ENCODE results near the gene FANK1. TPM values are rescaled to one million over a fixed set of nuclear protein-coding genes. Genes with fewer than 3 reads are reported as not detected.
"Not testable (repeated sequence)": the region's sequence is repeated elsewhere in the genome, so short reads cannot be mapped to it uniquely, and the experiment has no call there.

Gene FANK1
- polyA plus RNA-seq, 3 donors = 0.20 TPM; not detected in 2

DNA sequence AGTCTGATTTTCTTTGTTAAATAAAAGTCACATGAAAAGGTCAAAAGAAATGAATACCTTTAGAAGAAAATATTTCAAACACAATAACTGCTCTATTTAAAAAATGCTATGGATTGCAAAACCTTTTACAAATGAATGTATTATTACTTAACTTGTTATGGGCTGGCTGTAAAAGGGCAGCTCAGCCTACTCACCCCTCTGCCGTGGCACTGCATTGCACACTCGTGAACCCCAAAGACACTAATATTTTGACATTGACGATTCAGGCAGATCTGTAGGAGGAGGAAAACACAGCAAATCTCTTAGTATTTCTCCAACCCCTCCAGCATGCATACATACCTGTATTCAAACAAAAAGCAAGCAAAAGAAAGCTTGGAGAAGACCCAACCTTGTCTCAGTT is 149.5 kb downstream of the FANK1 start:
- intact Hi-C loops (cut with micrococcal nuclease) = loop anchor here in 1 of 2 donors (10.0 kb wide), 1 partner anchor 151 kb away; the partner anchor contains the start of gene FANK1
- Mint-ChIP-seq H3K27ac (peak overlapping the region in 1 of 7 donors; percentile 11), H3K36me3 (no peaks in the 10 kb centered on the region), H3K4me3 (no peak overlapping the region), H3K9me3 (peaks cover 0 to 3% (median 0%) of the 10 kb centered on the region in 7 donors), H3K27me3 (ENCODE audit: low read depth in 3 of 3) (peaks cover 0 to 7% (median 6%) of the 10 kb centered on the region in 3 donors), H3K4me1 (peaks cover 24% of the 10 kb centered on the region)
- peaks cover 0 to under 1% of the 10 kb centered on the region in 2 donors for H3K27me3 ChIP-seq (ENCODE audit: control insufficient read depth in 2 of 2, insufficient read depth in 2 of 2, low read length in 2 of 2)
- no peaks in the 10 kb centered on the region for H3K79me2 ChIP-seq (ENCODE audit: insufficient read depth, low read length)
- no peak overlapping the region for H3K4me3 ChIP-seq (replicated peaks in 1 of 3; ENCODE audit: low read depth in 2 of 3, low read length in 3 of 3)
- DNase-seq = no peak
- no peak overlapping the region for H3K9ac ChIP-seq (ENCODE audit: insufficient read depth, low read length, poor library complexity, severe bottlenecking)
- H3K4me1 ChIP-seq (ENCODE audit: control insufficient read depth in 1 of 2, insufficient read depth in 2 of 2, low read length in 2 of 2) = peaks cover 15 to 20% of the 10 kb centered on the region in 2 donors
- TF ChIP-seq, protein P1, sequence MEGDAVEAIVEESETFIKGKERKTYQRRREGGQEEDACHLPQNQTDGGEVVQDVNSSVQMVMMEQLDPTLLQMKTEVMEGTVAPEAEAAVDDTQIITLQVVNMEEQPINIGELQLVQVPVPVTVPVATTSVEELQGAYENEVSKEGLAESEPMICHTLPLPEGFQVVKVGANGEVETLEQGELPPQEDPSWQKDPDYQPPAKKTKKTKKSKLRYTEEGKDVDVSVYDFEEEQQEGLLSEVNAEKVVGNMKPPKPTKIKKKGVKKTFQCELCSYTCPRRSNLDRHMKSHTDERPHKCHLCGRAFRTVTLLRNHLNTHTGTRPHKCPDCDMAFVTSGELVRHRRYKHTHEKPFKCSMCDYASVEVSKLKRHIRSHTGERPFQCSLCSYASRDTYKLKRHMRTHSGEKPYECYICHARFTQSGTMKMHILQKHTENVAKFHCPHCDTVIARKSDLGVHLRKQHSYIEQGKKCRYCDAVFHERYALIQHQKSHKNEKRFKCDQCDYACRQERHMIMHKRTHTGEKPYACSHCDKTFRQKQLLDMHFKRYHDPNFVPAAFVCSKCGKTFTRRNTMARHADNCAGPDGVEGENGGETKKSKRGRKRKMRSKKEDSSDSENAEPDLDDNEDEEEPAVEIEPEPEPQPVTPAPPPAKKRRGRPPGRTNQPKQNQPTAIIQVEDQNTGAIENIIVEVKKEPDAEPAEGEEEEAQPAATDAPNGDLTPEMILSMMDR (IDR thresholded peaks at IDR 0.05) = no peak
- H3K4me2 ChIP-seq (replicated peaks; ENCODE audit: extremely low read depth, low read length, poor library complexity, severe bottlenecking) = no peak overlapping the region
- H2AFZ ChIP-seq (ENCODE audit: insufficient read depth, low read depth, low read length, poor library complexity, severe bottlenecking) = no peak overlapping the region
- no peak overlapping the region for H3K27ac ChIP-seq (ENCODE audit: low read depth in 1 of 2, low read length in 2 of 2)
- no CpG with 5 or more reads among the region's 3 CpGs for WGBS (ENCODE audit: insufficient coverage)
- no peaks in the 10 kb centered on the region for H4K20me1 ChIP-seq (ENCODE audit: insufficient read depth, low read length)
- no peaks in the 10 kb centered on the region for H3K36me3 ChIP-seq (replicated peaks in 1 of 2; ENCODE audit: control insufficient read depth in 1 of 2, insufficient read depth in 2 of 2, low read length in 2 of 2)
- no peaks in the 10 kb centered on the region for H3K9me3 ChIP-seq (replicated peaks in 1 of 2; ENCODE audit: control insufficient read depth in 1 of 2, insufficient read depth in 1 of 2, low read length in 2 of 2)

DNA sequence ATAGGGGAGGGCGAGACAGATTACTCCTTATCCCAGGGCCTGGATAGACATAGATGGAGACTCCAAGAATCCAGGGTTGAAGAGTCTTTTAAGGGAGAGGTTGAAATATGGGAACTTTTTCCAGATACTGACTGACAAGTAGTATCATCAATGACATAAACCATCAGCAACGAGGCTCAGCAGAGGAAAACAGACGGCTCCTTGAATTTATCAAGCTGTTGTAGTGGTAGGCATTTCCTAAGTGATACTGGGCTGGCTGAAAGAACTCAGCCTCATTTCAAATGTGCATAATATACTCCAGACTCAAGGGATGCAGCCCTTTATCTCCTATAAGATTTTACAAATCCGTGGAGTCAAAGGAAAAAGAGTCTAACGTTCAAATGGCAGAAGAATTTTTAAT is 150.5 kb downstream of the FANK1 start:
- no peaks in the 10 kb centered on the region for H3K36me3 Mint-ChIP-seq
- Histone ChIP-seq H3K27me3 (ENCODE audit: control insufficient read depth in 2 of 2, insufficient read depth in 2 of 2, low read length in 2 of 2) (peaks cover 0 to 2% of the 10 kb centered on the region in 2 donors), H2AFZ (ENCODE audit: insufficient read depth, low read depth, low read length, poor library complexity, severe bottlenecking) (no peak overlapping the region), H3K4me1 (ENCODE audit: control insufficient read depth in 1 of 2, insufficient read depth in 2 of 2, low read length in 2 of 2) (peaks cover 7 to 14% of the 10 kb centered on the region in 2 donors), H3K27ac (ENCODE audit: low read depth in 1 of 2, low read length in 2 of 2) (no peak overlapping the region), H3K79me2 (ENCODE audit: insufficient read depth, low read length) (no peaks in the 10 kb centered on the region), H3K4me2 (replicated peaks; ENCODE audit: extremely low read depth, low read length, poor library complexity, severe bottlenecking) (no peak overlapping the region), H3K9me3 (replicated peaks in 1 of 2; ENCODE audit: control insufficient read depth in 1 of 2, insufficient read depth in 1 of 2, low read length in 2 of 2) (no peaks in the 10 kb centered on the region), H3K9ac (ENCODE audit: insufficient read depth, low read length, poor library complexity, severe bottlenecking) (no peak overlapping the region), H3K36me3 (replicated peaks in 1 of 2; ENCODE audit: control insufficient read depth in 1 of 2, insufficient read depth in 2 of 2, low read length in 2 of 2) (no peaks in the 10 kb centered on the region), H3K4me3 (replicated peaks in 1 of 3; ENCODE audit: low read depth in 2 of 3, low read length in 3 of 3) (no peak overlapping the region), H4K20me1 (ENCODE audit: insufficient read depth, low read length) (no peaks in the 10 kb centered on the region)
- H3K27me3 Mint-ChIP-seq (ENCODE audit: low read depth in 3 of 3) = peaks cover 6 to 7% (median 6%) of the 10 kb centered on the region in 3 donors
- peaks cover 0 to 5% (median 0%) of the 10 kb centered on the region in 7 donors for H3K9me3 Mint-ChIP-seq
- intact Hi-C loops (cut with micrococcal nuclease) = loop anchor here in 1 of 2 donors (10.0 kb wide), 1 partner anchor 152 kb away; the partner anchor contains the start of gene FANK1
- H3K27ac Mint-ChIP-seq = no peak overlapping the region
- H3K4me3 Mint-ChIP-seq = no peak overlapping the region
- WGBS (ENCODE audit: insufficient coverage) = no CpG with 5 or more reads among the region's 5 CpGs
- TF ChIP-seq, protein P1 (IDR thresholded peaks at IDR 0.05) = no peak
- DNase-seq = no peak
- peaks cover 16% of the 10 kb centered on the region for H3K4me1 Mint-ChIP-seq

DNA sequence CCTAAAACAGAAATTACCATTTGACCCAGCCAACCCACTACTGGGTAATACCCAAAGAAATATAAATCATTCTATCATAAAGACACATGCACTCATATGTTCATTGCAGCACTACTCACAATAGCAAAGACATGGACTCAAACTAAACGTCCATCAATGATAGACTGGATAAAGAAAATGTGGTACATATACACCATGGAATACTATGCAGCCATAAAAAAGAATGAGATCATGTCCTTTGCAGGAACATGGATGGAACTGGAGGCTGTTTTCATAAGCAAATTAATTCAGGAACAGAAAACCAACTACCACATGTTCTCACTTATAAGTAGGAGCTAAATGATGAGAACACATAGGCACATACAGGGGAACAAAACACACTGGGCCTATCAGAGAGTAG is 151.4 kb downstream of the FANK1 start:
- H3K4me3 ChIP-seq (replicated peaks in 1 of 3; ENCODE audit: low read depth in 2 of 3, low read length in 3 of 3); H3K9ac ChIP-seq (ENCODE audit: insufficient read depth, low read length, poor library complexity, severe bottlenecking); H3K4me1 Mint-ChIP-seq; H3K79me2 ChIP-seq (ENCODE audit: insufficient read depth, low read length); H2AFZ ChIP-seq (ENCODE audit: insufficient read depth, low read depth, low read length, poor library complexity, severe bottlenecking); H3K9me3 ChIP-seq (replicated peaks in 1 of 2; ENCODE audit: control insufficient read depth in 1 of 2, insufficient read depth in 1 of 2, low read length in 2 of 2); H3K27ac ChIP-seq (ENCODE audit: low read depth in 1 of 2, low read length in 2 of 2); H3K4me3 Mint-ChIP-seq; H3K27ac Mint-ChIP-seq; H3K4me1 ChIP-seq (ENCODE audit: control insufficient read depth in 1 of 2, insufficient read depth in 2 of 2, low read length in 2 of 2); H4K20me1 ChIP-seq (ENCODE audit: insufficient read depth, low read length); H3K27me3 Mint-ChIP-seq (ENCODE audit: low read depth in 3 of 3); H3K27me3 ChIP-seq (ENCODE audit: control insufficient read depth in 2 of 2, insufficient read depth in 2 of 2, low read length in 2 of 2); DNase-seq; H3K36me3 Mint-ChIP-seq; H3K9me3 Mint-ChIP-seq; H3K4me2 ChIP-seq (replicated peaks; ENCODE audit: extremely low read depth, low read length, poor library complexity, severe bottlenecking); H3K36me3 ChIP-seq (replicated peaks in 1 of 2; ENCODE audit: control insufficient read depth in 1 of 2, insufficient read depth in 2 of 2, low read length in 2 of 2): not testable (repeated sequence)
- intact Hi-C loops (cut with micrococcal nuclease) = loop anchor here in 1 of 2 donors (10.0 kb wide), 1 partner anchor 153 kb away; the partner anchor contains the start of gene FANK1
- no CpG with 5 or more reads among the region's 1 CpG for WGBS (ENCODE audit: insufficient coverage)

All from CD14-positive monocyte (primary cell).